Neural progenitor cell (in vitro differentiated cells): Measurements from ENCODE around the gene CRYBG3. TPM values are rescaled to one million over a fixed set of nuclear protein-coding genes. Genes with fewer than 3 reads are reported as not detected.

Experiments
- DNase-seq: peaks from one replicate; pipeline ENCODE4 v3.0.0-alpha.2; 2016; ENCODE audit warnings: low spot score
- H2AFZ ChIP-seq: fragments of 200-600 bp; sonication (generic); replicated peaks from 2 replicates; pipeline ENCODE4 v1.6.1; 2016; ENCODE audit warnings: antibody characterized with exemption
- H3F3A ChIP-seq: fragments of 200-600 bp; sonication (generic); 2 replicates; pipeline ENCODE4 v1.6.1; 2016; ENCODE audit warnings: antibody characterized with exemption, low read depth
- H3K27ac ChIP-seq: fragments of 200-600 bp; sonication (generic); 2 replicates; pipeline ENCODE4 v1.5.1; 2016; ENCODE audit warnings: mild to moderate bottlenecking
- H3K27me3 ChIP-seq: fragments of 200-600 bp; sonication (generic); 2 replicates; pipeline ENCODE4 v1.6.1; 2016; ENCODE audit warnings: mild to moderate bottlenecking, moderate library complexity
- H3K36me3 ChIP-seq: fragments of 200-600 bp; sonication (generic); 2 replicates; pipeline ENCODE4 v1.5.1; 2016
- H3K4me1 ChIP-seq: fragments of 200-600 bp; sonication (generic); 2 replicates; pipeline ENCODE4 v1.6.1; 2016; ENCODE audit warnings: mixed run types
- H3K4me2 ChIP-seq: fragments of 200-600 bp; sonication (generic); 2 replicates; pipeline ENCODE4 v1.6.1; 2016
- H3K4me3 ChIP-seq: fragments of 200-600 bp; sonication (generic); 2 replicates; pipeline ENCODE4 v1.5.1; 2016
- H3K79me2 ChIP-seq: fragments of 200-600 bp; sonication (generic); 2 replicates; pipeline ENCODE4 v1.6.1; 2016; ENCODE audit warnings: low read depth
- H3K9ac ChIP-seq: fragments of 200-600 bp; sonication (generic); 2 replicates; pipeline ENCODE4 v1.6.1; 2016
- H3K9me3 ChIP-seq: fragments of 200-600 bp; sonication (generic); 2 replicates; pipeline ENCODE4 v1.5.1; 2016; ENCODE audit warnings: low read depth
- H4K20me1 ChIP-seq: fragments of 200-600 bp; sonication (generic); 2 replicates; pipeline ENCODE4 v1.6.1; 2016; ENCODE audit warnings: low read depth
- H3K27ac Mint-ChIP-seq: 3 replicates; pipeline ENCODE4 v1.8.0; 2021; ENCODE audit warnings: mixed read lengths
- H3K27me3 Mint-ChIP-seq: 2 replicates; pipeline ENCODE4 v1.8.0; 2022; ENCODE audit warnings: low read depth, mild to moderate bottlenecking, inconsistent platforms, moderate library complexity, mixed read lengths; ENCODE audit not compliant: insufficient read depth
- H3K36me3 Mint-ChIP-seq: 3 replicates; pipeline ENCODE4 v1.8.0; 2021; ENCODE audit warnings: mixed read lengths
- H3K4me1 Mint-ChIP-seq: 3 replicates; pipeline ENCODE4 v1.8.0; 2021; ENCODE audit warnings: mixed read lengths
- H3K4me3 Mint-ChIP-seq: 3 replicates; pipeline ENCODE4 v1.8.0; 2021; ENCODE audit warnings: mild to moderate bottlenecking, moderate library complexity, mixed read lengths
- H3K9me3 Mint-ChIP-seq: 3 replicates; pipeline ENCODE4 v1.8.0; 2020; ENCODE audit warnings: mixed read lengths
- EZH2 ChIP-seq: fragments of 200-600 bp; sonication (generic); IDR thresholded peaks from 2 replicates; pipeline ENCODE4 v1.6.1; 2017; ENCODE audit warnings: antibody characterized with exemption, mild to moderate bottlenecking, moderate library complexity
- EZH2phosphoT487 ChIP-seq: fragments of 200-600 bp; sonication (generic); IDR thresholded peaks from 2 replicates; pipeline ENCODE4 v1.6.1; 2017; ENCODE audit warnings: antibody characterized with exemption
- total RNA-seq: library from RNA; depleted of rRNA; stranded (reverse); fragments of >200 nt; gene quantifications from 2 replicates; pipeline ENCODE4 v1.2.3, GENCODE V29; 2015; ENCODE audit warnings: low replicate concordance
- TF ChIP-seq, protein P1 (sequence below): fragments of 200-600 bp; sonication (generic); IDR thresholded peaks from 2 replicates; pipeline ENCODE4 v1.5.1; 2017; ENCODE audit warnings: antibody characterized with exemption, mild to moderate bottlenecking

Gene CRYBG3
- total RNA-seq, 1 donor from 2014 or later = 12.3 TPM

DNA sequence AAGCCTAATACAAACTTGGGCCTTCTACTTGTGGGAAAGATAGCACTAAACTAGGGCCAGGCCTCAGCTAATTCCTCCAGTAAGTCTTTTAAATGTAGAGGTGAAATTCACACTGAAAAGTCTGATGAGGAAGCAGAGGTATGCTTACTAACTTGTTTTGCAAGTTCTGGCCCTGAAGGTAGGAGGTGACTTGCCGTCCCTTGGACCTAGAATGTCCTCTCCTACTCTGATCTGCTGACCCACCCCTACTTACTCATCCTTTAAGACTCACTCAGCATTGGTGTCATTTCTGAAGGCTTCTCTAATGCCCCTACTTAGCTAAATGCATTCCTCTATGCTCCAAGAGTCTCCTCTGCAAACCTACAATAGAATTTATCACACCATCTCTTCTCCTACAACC, 131.1 kb downstream of the CRYBG3 start:
- Histone ChIP-seq H3K79me2 (no peaks in the 10 kb centered on the region), H3K4me2 (no peak overlapping the region), H3F3A (no peaks in the 10 kb centered on the region), H4K20me1 (no peaks in the 10 kb centered on the region), H3K4me1 (no peaks in the 10 kb centered on the region), H3K27me3 (no peaks in the 10 kb centered on the region), H3K9me3 (no peaks in the 10 kb centered on the region), H2AFZ (no peak overlapping the region), H3K9ac (no peak overlapping the region), H3K4me3 (no peak overlapping the region), H3K27ac (no peak overlapping the region), H3K36me3 (no peaks in the 10 kb centered on the region)
- no peaks in the 10 kb centered on the region for H3K9me3 Mint-ChIP-seq
- TF ChIP-seq EZH2 = no peak
- TF ChIP-seq, protein P1, sequence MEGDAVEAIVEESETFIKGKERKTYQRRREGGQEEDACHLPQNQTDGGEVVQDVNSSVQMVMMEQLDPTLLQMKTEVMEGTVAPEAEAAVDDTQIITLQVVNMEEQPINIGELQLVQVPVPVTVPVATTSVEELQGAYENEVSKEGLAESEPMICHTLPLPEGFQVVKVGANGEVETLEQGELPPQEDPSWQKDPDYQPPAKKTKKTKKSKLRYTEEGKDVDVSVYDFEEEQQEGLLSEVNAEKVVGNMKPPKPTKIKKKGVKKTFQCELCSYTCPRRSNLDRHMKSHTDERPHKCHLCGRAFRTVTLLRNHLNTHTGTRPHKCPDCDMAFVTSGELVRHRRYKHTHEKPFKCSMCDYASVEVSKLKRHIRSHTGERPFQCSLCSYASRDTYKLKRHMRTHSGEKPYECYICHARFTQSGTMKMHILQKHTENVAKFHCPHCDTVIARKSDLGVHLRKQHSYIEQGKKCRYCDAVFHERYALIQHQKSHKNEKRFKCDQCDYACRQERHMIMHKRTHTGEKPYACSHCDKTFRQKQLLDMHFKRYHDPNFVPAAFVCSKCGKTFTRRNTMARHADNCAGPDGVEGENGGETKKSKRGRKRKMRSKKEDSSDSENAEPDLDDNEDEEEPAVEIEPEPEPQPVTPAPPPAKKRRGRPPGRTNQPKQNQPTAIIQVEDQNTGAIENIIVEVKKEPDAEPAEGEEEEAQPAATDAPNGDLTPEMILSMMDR = no peak
- TF ChIP-seq EZH2phosphoT487 = no peak
- no peak for DNase-seq
- no peaks in the 10 kb centered on the region for H3K4me1 Mint-ChIP-seq
- H3K27me3 Mint-ChIP-seq = no peaks in the 10 kb centered on the region
- no peak overlapping the region for H3K27ac Mint-ChIP-seq
- no peak overlapping the region for H3K4me3 Mint-ChIP-seq
- peaks cover 12% of the 10 kb centered on the region for H3K36me3 Mint-ChIP-seq

DNA sequence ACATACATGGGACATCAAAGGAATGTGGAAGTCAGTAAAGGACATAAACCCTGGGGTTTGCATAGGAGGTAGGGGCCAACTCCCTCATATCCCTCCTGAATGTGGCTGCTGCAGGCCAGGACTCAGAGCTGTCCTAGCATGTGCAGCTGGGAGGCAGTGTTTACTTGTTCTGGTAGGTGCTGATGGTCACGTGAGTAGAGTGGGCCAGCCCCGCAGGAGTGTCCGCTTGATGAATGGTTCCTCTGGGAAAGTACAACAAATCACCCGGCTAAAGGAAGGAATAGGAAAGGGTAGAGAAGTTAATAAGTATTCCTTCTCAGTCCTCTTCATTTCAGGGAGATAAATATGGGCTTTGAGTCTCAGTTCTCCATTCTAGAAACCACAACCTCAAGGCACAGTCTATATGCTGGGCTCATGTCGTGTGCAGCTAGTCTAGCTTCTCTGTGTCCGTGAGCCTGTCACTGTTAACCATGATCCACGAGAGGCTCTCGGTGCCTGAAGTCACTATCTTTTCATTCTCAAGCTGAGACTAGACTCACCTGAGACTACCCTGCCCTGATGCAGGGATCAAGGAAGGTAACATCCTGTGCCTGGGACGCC, 132.5 kb downstream of the CRYBG3 start:
- Histone ChIP-seq H3K9me3 (no peaks in the 10 kb centered on the region), H3K4me1 (no peaks in the 10 kb centered on the region), H3K4me3 (no peak overlapping the region), H3K27me3 (no peaks in the 10 kb centered on the region), H4K20me1 (no peaks in the 10 kb centered on the region), H3K4me2 (no peak overlapping the region), H3K27ac (no peak overlapping the region), H2AFZ (no peak overlapping the region), H3K36me3 (no peaks in the 10 kb centered on the region), H3F3A (no peaks in the 10 kb centered on the region), H3K79me2 (no peaks in the 10 kb centered on the region), H3K9ac (no peak overlapping the region)
- H3K36me3 Mint-ChIP-seq = peaks cover 6% of the 10 kb centered on the region
- H3K27me3 Mint-ChIP-seq = no peaks in the 10 kb centered on the region
- no peaks in the 10 kb centered on the region for H3K4me1 Mint-ChIP-seq
- no peak overlapping the region for H3K27ac Mint-ChIP-seq
- H3K9me3 Mint-ChIP-seq = no peaks in the 10 kb centered on the region
- DNase-seq = no peak
- TF ChIP-seq EZH2phosphoT487 (no peak), EZH2 (no peak)
- TF ChIP-seq, protein P1 = no peak
- H3K4me3 Mint-ChIP-seq = no peak overlapping the region

DNA sequence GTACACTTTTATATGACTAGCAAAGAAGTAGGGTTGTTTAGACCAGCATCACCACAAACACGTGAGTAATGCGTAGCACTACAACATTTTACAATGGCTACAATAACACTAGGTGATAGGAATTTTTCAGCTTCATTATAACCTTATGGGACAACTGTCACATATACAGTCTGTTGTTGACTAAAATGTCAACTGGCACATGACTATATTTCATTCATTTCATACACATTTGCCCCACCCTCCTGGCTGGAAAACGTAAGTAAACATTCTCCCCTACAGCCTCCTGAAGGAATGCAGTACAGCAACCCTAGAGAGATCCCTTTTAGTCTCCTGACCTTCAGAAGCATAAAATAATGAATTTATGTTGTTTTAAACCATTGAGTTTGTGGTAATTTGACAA, 134.2 kb downstream of the CRYBG3 start:
- H3K27ac ChIP-seq = no peak overlapping the region
- H3K36me3 Mint-ChIP-seq = no peaks in the 10 kb centered on the region
- no peaks in the 10 kb centered on the region for H3K9me3 ChIP-seq
- H3K4me1 Mint-ChIP-seq = no peaks in the 10 kb centered on the region
- no peaks in the 10 kb centered on the region for H3K79me2 ChIP-seq
- H3K27me3 Mint-ChIP-seq = no peaks in the 10 kb centered on the region
- H2AFZ ChIP-seq = no peak overlapping the region
- H3K4me2 ChIP-seq = no peak overlapping the region
- H3K9me3 Mint-ChIP-seq = no peaks in the 10 kb centered on the region
- H3K4me3 Mint-ChIP-seq = no peak overlapping the region
- no peak overlapping the region for H3K9ac ChIP-seq
- H3K36me3 ChIP-seq = no peaks in the 10 kb centered on the region
- no peak overlapping the region for H3K27ac Mint-ChIP-seq
- no peak overlapping the region for H3K4me3 ChIP-seq
- no peaks in the 10 kb centered on the region for H3K27me3 ChIP-seq
- no peak for DNase-seq
- H4K20me1 ChIP-seq = no peaks in the 10 kb centered on the region
- H3K4me1 ChIP-seq = no peaks in the 10 kb centered on the region
- H3F3A ChIP-seq = no peaks in the 10 kb centered on the region
- TF ChIP-seq, protein P1 = no peak
- TF ChIP-seq EZH2phosphoT487 (no peak), EZH2 (no peak)
